HEK293 (cell line): ENCODE data around the gene ZNF286A.
A peak's percentile ranks its signal among the peaks of the same experiment; 100 is the strongest.

Experiments used
- HIC1 ChIP-seq: fragments of 450-650 bp; formaldehyde crosslinking; IDR thresholded peaks from 2 replicates; pipeline ENCODE4 v1.5.1; 2016; ENCODE audit warnings: missing biosample characterization, missing genetic modification characterization
- HOXA7 ChIP-seq: sonication (generic); formaldehyde crosslinking; IDR thresholded peaks from 2 replicates; pipeline ENCODE4 v1.8.1; 2022; ENCODE audit warnings: missing genetic modification reagents, borderline replicate concordance
- KLF8 ChIP-seq: fragments of 450-650 bp; formaldehyde crosslinking; IDR thresholded peaks from 2 replicates; pipeline ENCODE4 v1.5.1; 2016; ENCODE audit warnings: missing biosample characterization, missing genetic modification characterization
- OSR2 ChIP-seq: fragments of 450-650 bp; formaldehyde crosslinking; IDR thresholded peaks from 2 replicates; pipeline ENCODE4 v1.5.1; 2016; ENCODE audit warnings: missing biosample characterization, missing genetic modification characterization
- YY1 ChIP-seq: fragments of 450-650 bp; formaldehyde crosslinking; IDR thresholded peaks from 2 replicates; pipeline ENCODE4 v1.5.1; 2018; ENCODE audit warnings: missing biosample characterization, missing genetic modification characterization
- ZBTB8A ChIP-seq: fragments of 450-650 bp; formaldehyde crosslinking; IDR thresholded peaks from 2 replicates; pipeline ENCODE4 v1.5.1; 2016; ENCODE audit warnings: missing biosample characterization, missing genetic modification characterization
- ZEB2 ChIP-seq: fragments of 450-650 bp; formaldehyde crosslinking; IDR thresholded peaks from 2 replicates; pipeline ENCODE4 v1.5.1; 2016; ENCODE audit warnings: missing biosample characterization, missing genetic modification characterization
- ZFP37 ChIP-seq: fragments of 450-650 bp; formaldehyde crosslinking; IDR thresholded peaks from 2 replicates; pipeline ENCODE4 v1.5.1; 2016; ENCODE audit warnings: missing biosample characterization, missing genetic modification characterization
- ZNF121 ChIP-seq: fragments of 450-650 bp; formaldehyde crosslinking; IDR thresholded peaks from 2 replicates; pipeline ENCODE4 v1.5.1; 2016; ENCODE audit warnings: missing biosample characterization, missing genetic modification characterization
- ZNF18 ChIP-seq: fragments of 450-650 bp; formaldehyde crosslinking; IDR thresholded peaks from 2 replicates; pipeline ENCODE4 v1.5.1; 2016; ENCODE audit warnings: missing biosample characterization, missing genetic modification characterization
- ZNF221 ChIP-seq: fragments of 450-650 bp; formaldehyde crosslinking; IDR thresholded peaks from 2 replicates; pipeline ENCODE4 v1.5.1; 2017; ENCODE audit warnings: missing biosample characterization, missing genetic modification characterization, borderline replicate concordance
- ZNF239 ChIP-seq: fragments of 450-650 bp; formaldehyde crosslinking; IDR thresholded peaks from 2 replicates; pipeline ENCODE4 v1.5.1; 2016; ENCODE audit warnings: missing biosample characterization, missing genetic modification characterization
- ZNF248 ChIP-seq: fragments of 450-650 bp; formaldehyde crosslinking; IDR thresholded peaks from 2 replicates; pipeline ENCODE4 v1.5.1; 2017; ENCODE audit warnings: missing biosample characterization, missing genetic modification characterization
- ZNF280D ChIP-seq: fragments of 450-650 bp; formaldehyde crosslinking; IDR thresholded peaks from 2 replicates; pipeline ENCODE4 v1.5.1; 2016; ENCODE audit warnings: missing biosample characterization, missing genetic modification characterization
- ZNF350 ChIP-seq: fragments of 450-650 bp; formaldehyde crosslinking; IDR thresholded peaks from 2 replicates; pipeline ENCODE4 v1.5.0; 2017; ENCODE audit warnings: missing biosample characterization, mild to moderate bottlenecking, missing genetic modification characterization
- ZNF354C ChIP-seq: fragments of 450-650 bp; formaldehyde crosslinking; IDR thresholded peaks from 2 replicates; pipeline ENCODE4 v1.5.1; 2016; ENCODE audit warnings: missing biosample characterization, missing genetic modification characterization, low read depth, borderline replicate concordance
- ZNF416 ChIP-seq: fragments of 450-650 bp; formaldehyde crosslinking; IDR thresholded peaks from 2 replicates; pipeline ENCODE4 v1.5.1; 2016; ENCODE audit warnings: missing biosample characterization, missing genetic modification characterization
- ZNF48 ChIP-seq: fragments of 450-650 bp; formaldehyde crosslinking; IDR thresholded peaks from 2 replicates; pipeline ENCODE4 v1.5.1; 2016; ENCODE audit warnings: missing biosample characterization, missing genetic modification characterization
- ZNF521 ChIP-seq: fragments of 450-650 bp; formaldehyde crosslinking; IDR thresholded peaks from 2 replicates; pipeline ENCODE4 v1.5.1; 2017; ENCODE audit warnings: missing biosample characterization, mild to moderate bottlenecking, missing genetic modification characterization
- ZNF544 ChIP-seq: fragments of 450-650 bp; formaldehyde crosslinking; IDR thresholded peaks from 2 replicates; pipeline ENCODE4 v1.5.0; 2017; ENCODE audit warnings: missing biosample characterization, missing genetic modification characterization
- ZNF624 ChIP-seq: fragments of 450-650 bp; formaldehyde crosslinking; IDR thresholded peaks from 2 replicates; pipeline ENCODE4 v1.5.1; 2017; ENCODE audit warnings: missing biosample characterization, missing genetic modification characterization
- ZNF626 ChIP-seq: fragments of 450-650 bp; sonication (Bioruptor Pico); formaldehyde crosslinking; IDR thresholded peaks from 2 replicates; pipeline ENCODE4 v1.5.1; 2018; ENCODE audit warnings: missing biosample characterization, missing genetic modification characterization, inconsistent platforms
- ZNF707 ChIP-seq: fragments of 450-650 bp; formaldehyde crosslinking; IDR thresholded peaks from 2 replicates; pipeline ENCODE4 v1.5.1; 2016; ENCODE audit warnings: missing biosample characterization, missing genetic modification characterization
- ZNF76 ChIP-seq: fragments of 450-650 bp; formaldehyde crosslinking; IDR thresholded peaks from 2 replicates; pipeline ENCODE4; 2016; ENCODE audit warnings: low read depth, missing biosample characterization, missing genetic modification characterization, borderline replicate concordance
- TF ChIP-seq, protein P1 (sequence below): fragments of 450-650 bp; formaldehyde crosslinking; IDR thresholded peaks from 2 replicates; pipeline ENCODE4 v1.5.1; 2016; ENCODE audit warnings: missing biosample characterization, missing genetic modification characterization, borderline replicate concordance
- TF ChIP-seq, protein P2 (sequence below): fragments of 450-650 bp; formaldehyde crosslinking; IDR thresholded peaks from 2 replicates; pipeline ENCODE4 v1.5.1; 2016; ENCODE audit warnings: missing biosample characterization, missing genetic modification characterization

ZNF286A gene

GRCh38 chr17:15651583-15652110, 47.9 kb upstream of the ZNF286A start (continued):
- no peak for TF ChIP-seq ZNF280D (tag by site-specific recombination)
- no peak for TF ChIP-seq ZNF624 (tag by site-specific recombination)
- 0 out of 2 replicates have a peak, but pooled peaks have one; percentile 51 for TF ChIP-seq ZEB2 (tag by site-specific recombination)
- 0 out of 2 replicates have a peak, but pooled peaks have one; percentile 18 for TF ChIP-seq HIC1 (tag by site-specific recombination)
- TF ChIP-seq ZNF239 (tag by site-specific recombination) = no peak
- TF ChIP-seq ZNF18 (tag by site-specific recombination) = no peak
- no peak for TF ChIP-seq ZNF521 (tag by site-specific recombination)
- TF ChIP-seq ZNF221 = no peak
- TF ChIP-seq ZFP37 (tag by site-specific recombination) = no peak
- TF ChIP-seq, protein P1, sequence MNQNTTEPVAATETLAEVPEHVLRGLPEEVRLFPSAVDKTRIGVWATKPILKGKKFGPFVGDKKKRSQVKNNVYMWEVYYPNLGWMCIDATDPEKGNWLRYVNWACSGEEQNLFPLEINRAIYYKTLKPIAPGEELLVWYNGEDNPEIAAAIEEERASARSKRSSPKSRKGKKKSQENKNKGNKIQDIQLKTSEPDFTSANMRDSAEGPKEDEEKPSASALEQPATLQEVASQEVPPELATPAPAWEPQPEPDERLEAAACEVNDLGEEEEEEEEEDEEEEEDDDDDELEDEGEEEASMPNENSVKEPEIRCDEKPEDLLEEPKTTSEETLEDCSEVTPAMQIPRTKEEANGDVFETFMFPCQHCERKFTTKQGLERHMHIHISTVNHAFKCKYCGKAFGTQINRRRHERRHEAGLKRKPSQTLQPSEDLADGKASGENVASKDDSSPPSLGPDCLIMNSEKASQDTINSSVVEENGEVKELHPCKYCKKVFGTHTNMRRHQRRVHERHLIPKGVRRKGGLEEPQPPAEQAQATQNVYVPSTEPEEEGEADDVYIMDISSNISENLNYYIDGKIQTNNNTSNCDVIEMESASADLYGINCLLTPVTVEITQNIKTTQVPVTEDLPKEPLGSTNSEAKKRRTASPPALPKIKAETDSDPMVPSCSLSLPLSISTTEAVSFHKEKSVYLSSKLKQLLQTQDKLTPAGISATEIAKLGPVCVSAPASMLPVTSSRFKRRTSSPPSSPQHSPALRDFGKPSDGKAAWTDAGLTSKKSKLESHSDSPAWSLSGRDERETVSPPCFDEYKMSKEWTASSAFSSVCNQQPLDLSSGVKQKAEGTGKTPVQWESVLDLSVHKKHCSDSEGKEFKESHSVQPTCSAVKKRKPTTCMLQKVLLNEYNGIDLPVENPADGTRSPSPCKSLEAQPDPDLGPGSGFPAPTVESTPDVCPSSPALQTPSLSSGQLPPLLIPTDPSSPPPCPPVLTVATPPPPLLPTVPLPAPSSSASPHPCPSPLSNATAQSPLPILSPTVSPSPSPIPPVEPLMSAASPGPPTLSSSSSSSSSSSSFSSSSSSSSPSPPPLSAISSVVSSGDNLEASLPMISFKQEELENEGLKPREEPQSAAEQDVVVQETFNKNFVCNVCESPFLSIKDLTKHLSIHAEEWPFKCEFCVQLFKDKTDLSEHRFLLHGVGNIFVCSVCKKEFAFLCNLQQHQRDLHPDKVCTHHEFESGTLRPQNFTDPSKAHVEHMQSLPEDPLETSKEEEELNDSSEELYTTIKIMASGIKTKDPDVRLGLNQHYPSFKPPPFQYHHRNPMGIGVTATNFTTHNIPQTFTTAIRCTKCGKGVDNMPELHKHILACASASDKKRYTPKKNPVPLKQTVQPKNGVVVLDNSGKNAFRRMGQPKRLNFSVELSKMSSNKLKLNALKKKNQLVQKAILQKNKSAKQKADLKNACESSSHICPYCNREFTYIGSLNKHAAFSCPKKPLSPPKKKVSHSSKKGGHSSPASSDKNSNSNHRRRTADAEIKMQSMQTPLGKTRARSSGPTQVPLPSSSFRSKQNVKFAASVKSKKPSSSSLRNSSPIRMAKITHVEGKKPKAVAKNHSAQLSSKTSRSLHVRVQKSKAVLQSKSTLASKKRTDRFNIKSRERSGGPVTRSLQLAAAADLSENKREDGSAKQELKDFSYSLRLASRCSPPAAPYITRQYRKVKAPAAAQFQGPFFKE (tag by site-specific recombination) = no peak
- no peak for TF ChIP-seq KLF8 (tag by site-specific recombination)
- TF ChIP-seq HOXA7 (CRISPR knock-in tag) = no peak
- no peak for TF ChIP-seq ZNF121 (tag by site-specific recombination)
- TF ChIP-seq OSR2 (tag by site-specific recombination) = peak; percentile 56; the same call in 1 of the 2 replicates
- TF ChIP-seq ZNF626 = no peak
- TF ChIP-seq YY1 (tag by site-specific recombination) = no peak
- TF ChIP-seq ZNF707 (tag by site-specific recombination) = no peak
- TF ChIP-seq, protein P2, sequence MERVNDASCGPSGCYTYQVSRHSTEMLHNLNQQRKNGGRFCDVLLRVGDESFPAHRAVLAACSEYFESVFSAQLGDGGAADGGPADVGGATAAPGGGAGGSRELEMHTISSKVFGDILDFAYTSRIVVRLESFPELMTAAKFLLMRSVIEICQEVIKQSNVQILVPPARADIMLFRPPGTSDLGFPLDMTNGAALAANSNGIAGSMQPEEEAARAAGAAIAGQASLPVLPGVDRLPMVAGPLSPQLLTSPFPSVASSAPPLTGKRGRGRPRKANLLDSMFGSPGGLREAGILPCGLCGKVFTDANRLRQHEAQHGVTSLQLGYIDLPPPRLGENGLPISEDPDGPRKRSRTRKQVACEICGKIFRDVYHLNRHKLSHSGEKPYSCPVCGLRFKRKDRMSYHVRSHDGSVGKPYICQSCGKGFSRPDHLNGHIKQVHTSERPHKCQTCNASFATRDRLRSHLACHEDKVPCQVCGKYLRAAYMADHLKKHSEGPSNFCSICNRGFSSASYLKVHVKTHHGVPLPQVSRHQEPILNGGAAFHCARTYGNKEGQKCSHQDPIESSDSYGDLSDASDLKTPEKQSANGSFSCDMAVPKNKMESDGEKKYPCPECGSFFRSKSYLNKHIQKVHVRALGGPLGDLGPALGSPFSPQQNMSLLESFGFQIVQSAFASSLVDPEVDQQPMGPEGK (tag by site-specific recombination) = peak; percentile 72
- no peak for TF ChIP-seq ZBTB8A (tag by site-specific recombination)
- no peak for TF ChIP-seq ZNF354C (tag by site-specific recombination)
- TF ChIP-seq ZNF76 (tag by site-specific recombination) = no peak
- TF ChIP-seq ZNF416 (tag by site-specific recombination) = no peak
- TF ChIP-seq ZNF350 (tag by site-specific recombination) = no peak
- no peak for TF ChIP-seq ZNF48 (tag by site-specific recombination)
- no peak for TF ChIP-seq ZNF248 (tag by site-specific recombination)
- no peak for TF ChIP-seq ZNF544
